ENCODE data around the gene ACCS.

DNA sequence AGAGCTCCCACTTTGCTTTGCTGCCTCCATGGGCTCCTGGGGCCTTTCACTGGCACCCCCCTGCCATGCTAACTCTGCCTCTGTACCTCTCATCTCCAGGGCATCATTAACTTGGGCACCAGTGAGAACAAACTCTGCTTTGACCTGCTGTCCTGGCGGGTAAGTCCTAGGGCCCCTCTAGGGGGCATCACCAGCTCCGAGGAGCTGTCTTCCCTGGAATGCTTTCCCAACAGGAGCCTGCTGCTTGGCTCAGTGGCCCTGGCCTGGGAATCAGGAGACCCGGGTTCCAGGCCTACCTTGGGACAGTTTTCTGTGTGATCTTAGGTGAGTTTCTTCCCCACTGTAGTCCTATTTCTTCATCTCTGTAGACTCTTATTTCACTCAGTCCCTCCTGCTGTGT is 5.1 kb downstream of the ACCS start:
- TF ChIP-seq, protein P1, sequence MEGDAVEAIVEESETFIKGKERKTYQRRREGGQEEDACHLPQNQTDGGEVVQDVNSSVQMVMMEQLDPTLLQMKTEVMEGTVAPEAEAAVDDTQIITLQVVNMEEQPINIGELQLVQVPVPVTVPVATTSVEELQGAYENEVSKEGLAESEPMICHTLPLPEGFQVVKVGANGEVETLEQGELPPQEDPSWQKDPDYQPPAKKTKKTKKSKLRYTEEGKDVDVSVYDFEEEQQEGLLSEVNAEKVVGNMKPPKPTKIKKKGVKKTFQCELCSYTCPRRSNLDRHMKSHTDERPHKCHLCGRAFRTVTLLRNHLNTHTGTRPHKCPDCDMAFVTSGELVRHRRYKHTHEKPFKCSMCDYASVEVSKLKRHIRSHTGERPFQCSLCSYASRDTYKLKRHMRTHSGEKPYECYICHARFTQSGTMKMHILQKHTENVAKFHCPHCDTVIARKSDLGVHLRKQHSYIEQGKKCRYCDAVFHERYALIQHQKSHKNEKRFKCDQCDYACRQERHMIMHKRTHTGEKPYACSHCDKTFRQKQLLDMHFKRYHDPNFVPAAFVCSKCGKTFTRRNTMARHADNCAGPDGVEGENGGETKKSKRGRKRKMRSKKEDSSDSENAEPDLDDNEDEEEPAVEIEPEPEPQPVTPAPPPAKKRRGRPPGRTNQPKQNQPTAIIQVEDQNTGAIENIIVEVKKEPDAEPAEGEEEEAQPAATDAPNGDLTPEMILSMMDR (IDR thresholded peaks at IDR 0.05): no peak
- no peak for TF ChIP-seq POLR2A (IDR thresholded peaks at IDR 0.05)
